Astrocyte of the spinal cord (primary cell): Measurements from ENCODE around the gene CDKN2AIP.
"Not testable (repeated sequence)": the region's sequence is repeated elsewhere in the genome, so short reads cannot be mapped to it uniquely, and the experiment has no call there.

Source experiments
- DNase-seq: peaks from one replicate; pipeline ENCODE4 v3.0.0; 2011; ENCODE audit warnings: low read depth, low spot score
- H3K4me3 ChIP-seq: 2 replicates; pipeline ENCODE4 v1.5.1; 2011; ENCODE audit warnings: low read depth, mild to moderate bottlenecking, low read length, moderate library complexity
- in situ Hi-C: cut with HindIII; loops from 2 replicates; pipeline ENCODE4 v1.10.0; 2017; ENCODE audit warnings: low sequenced_read_pairs
- TF ChIP-seq, protein P1 (sequence below): IDR thresholded peaks from 2 replicates; pipeline ENCODE4 v1.5.1; 2012; ENCODE audit warnings: low read depth, mild to moderate bottlenecking, low read length, inconsistent platforms

The CDKN2AIP gene

DNA sequence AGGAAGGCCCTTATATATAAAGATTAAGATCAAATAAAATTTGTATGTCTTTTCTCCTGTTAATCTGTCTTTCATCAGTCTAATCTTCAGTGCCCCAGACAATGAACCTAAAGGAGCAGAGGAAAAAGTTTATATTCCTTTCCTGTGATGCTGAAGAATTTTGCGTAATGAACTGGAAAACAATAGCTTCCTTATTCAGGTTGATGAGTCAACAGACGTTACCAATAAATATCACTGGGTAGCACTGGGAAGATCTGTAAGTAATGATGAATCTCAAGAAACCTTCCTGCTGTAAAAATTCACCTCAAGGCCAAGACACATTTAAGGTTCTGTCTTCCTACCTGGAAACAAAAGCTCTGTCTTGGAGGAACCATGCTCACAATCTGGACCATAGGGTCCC is 25.5 kb downstream of the CDKN2AIP start:
- TF ChIP-seq, protein P1, sequence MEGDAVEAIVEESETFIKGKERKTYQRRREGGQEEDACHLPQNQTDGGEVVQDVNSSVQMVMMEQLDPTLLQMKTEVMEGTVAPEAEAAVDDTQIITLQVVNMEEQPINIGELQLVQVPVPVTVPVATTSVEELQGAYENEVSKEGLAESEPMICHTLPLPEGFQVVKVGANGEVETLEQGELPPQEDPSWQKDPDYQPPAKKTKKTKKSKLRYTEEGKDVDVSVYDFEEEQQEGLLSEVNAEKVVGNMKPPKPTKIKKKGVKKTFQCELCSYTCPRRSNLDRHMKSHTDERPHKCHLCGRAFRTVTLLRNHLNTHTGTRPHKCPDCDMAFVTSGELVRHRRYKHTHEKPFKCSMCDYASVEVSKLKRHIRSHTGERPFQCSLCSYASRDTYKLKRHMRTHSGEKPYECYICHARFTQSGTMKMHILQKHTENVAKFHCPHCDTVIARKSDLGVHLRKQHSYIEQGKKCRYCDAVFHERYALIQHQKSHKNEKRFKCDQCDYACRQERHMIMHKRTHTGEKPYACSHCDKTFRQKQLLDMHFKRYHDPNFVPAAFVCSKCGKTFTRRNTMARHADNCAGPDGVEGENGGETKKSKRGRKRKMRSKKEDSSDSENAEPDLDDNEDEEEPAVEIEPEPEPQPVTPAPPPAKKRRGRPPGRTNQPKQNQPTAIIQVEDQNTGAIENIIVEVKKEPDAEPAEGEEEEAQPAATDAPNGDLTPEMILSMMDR, result no peak
- in situ Hi-C loops, result no loop called here
- H3K4me3 ChIP-seq, result no peak overlapping the region
- no peak for DNase-seq

DNA sequence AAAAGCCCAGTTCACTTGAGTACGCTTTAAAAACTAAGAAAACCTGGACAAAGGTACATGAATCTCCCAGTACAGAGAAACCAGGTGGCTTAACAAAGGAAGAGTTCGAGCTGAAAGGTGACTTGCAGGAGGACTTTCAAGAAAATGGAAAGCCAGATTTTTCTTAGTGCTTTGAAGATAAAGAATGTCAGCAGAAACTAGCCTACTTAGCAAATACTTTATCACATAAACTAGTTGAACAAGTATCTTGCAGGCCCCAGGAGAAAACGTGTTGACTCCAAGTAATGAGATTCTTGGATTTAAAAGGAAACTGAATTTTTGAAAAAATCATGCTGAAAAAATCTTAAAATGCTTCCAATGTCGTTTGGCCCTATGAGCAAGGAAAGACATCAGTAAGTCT is 26.4 kb downstream of the CDKN2AIP start:
- TF ChIP-seq, protein P1, result no peak
- H3K4me3 ChIP-seq, result no peak overlapping the region
- DNase-seq, result no peak
- in situ Hi-C loops, result no loop called here

DNA sequence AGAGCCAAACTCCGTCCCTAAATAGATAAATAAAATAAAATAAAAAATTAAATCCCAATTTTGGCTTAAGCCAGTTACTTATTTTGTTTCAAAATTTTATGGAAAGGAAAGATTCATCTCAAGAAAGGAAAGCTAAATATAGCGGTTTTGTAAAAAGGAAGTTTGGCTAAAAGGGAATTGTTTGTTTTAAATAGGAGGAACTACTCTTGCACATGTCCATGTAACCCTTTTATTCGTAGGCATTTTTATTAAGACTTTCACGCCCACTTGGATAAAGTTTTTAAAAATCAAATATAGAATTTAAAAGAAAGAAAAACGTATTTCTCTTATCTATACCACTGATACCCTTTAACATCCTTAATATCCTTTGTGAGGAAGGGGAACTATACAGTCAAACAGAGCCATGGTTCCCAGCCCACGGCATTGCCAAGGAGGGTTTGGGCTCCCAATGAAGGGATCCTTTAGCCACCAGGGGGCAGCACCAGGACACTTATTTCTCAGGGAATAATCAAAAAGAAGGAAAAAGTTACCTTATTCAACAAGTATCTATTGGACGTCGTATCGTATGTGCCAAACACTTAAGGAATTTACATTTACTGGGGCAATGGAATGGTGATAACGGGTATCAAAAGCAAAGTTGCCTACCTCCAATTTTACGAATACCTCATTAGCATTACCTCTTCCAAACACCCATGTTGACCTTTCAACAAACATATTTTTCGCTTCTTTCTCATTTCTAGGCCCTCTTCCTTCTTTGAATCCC is 27.7 kb downstream of the CDKN2AIP start:
- in situ Hi-C loops, result no loop called here
- peak; percentile 74 for DNase-seq

DNA sequence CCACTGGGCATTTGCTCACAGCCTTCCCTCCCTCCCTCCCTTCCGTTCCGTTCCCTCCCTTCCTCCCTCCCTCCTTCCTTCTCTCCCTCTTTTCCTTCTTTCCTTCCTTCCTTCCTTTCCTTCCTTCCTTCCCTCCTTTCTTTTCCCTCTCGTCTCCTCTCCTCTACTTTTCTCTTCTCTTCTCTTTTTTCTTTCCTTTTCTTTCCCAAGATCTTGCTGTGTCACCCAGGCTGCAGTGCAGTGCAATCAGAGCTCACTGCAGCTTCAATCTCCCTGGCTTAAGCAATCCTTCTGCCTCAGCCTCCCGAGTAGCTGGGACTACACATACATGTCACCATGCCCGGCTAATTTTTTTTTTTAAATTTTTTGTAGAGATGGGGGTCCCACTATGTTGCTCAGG is 33.7 kb downstream of the CDKN2AIP start:
- DNase-seq, result no peak
- TF ChIP-seq, protein P1, result no peak
- in situ Hi-C loops, result no loop called here
- H3K4me3 ChIP-seq, result no peak overlapping the region

More for the DNA sequence above, 27.7 kb downstream of the CDKN2AIP start:
- H3K4me3 ChIP-seq, result no peak overlapping the region
- TF ChIP-seq, protein P1, result peak; percentile 85

DNA sequence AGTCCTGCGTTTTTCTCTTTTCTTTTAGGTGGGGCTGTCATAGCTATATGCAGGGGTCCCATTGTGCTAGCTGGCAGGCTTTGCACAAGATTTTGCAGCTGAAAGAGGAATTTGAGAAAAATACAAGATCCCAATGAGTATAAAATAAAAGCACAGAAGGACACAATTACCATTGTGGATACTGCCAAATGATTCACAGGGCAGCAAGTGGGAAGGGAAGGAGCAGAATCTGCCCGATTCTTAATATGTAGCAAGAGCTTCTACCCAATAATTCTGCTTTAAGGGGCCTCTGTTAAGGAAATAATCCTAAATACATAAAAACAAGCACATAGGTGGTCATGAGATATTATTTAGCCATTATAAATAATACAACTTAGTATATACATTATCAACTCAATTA is 34.5 kb downstream of the CDKN2AIP start:
- TF ChIP-seq, protein P1, result no peak
- in situ Hi-C loops, result no loop called here
- H3K4me3 ChIP-seq, result no peak overlapping the region
- no peak for DNase-seq

DNA sequence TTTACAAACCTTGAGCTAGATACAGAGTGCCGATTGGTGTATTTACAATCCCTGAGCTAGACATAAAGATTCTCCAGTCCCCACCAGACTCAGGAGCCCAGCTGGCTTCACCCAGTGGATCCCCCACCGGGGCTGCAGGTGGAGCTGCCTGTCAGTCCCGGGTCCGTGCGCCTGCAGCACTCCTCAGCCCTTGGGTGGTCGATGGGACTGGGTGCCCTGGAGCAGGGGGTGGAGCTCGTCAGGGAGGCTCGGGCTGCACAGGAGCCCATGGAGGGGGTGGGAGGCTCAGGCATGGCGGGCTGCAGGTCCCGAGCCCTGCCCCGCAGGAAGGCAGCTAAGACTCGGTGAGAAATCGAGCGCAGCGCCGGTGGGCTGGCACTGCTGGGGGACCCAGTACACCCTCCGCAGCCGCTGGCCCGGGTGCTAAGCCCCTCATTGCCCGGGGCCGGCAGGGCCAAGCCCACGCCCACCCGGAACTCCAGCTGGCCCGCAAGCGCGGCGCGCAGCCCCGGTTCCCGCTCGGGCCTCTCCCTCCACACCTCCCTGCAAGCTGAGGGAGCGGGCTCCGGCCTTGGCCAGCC is 38.2 kb downstream of the CDKN2AIP start:
- DNase-seq, in situ Hi-C loops, H3K4me3 ChIP-seq: not testable (repeated sequence)

DNA sequence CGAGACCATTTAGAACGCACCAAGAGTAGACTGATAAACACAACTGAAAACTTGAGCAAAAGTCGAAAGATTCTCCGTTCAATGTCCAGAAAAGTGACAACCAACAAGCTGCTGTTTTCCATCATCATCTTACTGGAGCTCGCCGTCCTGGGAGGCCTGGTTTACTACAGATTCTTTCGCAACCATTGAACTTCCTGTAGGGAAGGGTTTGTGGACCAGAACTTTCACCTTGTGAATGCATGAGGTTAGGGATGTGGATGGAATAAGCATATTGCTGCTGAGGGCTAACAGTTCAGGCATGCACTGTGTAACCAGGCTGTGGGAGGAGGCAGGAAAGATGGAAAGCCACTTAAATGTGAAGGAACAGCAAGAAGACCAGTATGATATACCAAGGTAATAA is 39.6 kb downstream of the CDKN2AIP start:
- TF ChIP-seq, protein P1, result no peak
- no peak for DNase-seq
- in situ Hi-C loops, result no loop called here
- no peak overlapping the region for H3K4me3 ChIP-seq
